Neural cell (in vitro differentiated cells): Measurements from ENCODE around the gene CCNB1IP1. TPM values are rescaled to one million over a fixed set of nuclear protein-coding genes. Genes with fewer than 3 reads are reported as not detected.

Experiments used
- H2AFZ ChIP-seq: fragments of 200-600, 300-800 bp; sonication (generic), shearing (Covaris generic); 2 replicates; pipeline ENCODE4 v1.6.0; 2014; ENCODE audit warnings: low read depth, mild to moderate bottlenecking, antibody characterized with exemption, low read length, moderate library complexity
- H3F3A ChIP-seq: fragments of 200-600 bp; shearing (Covaris generic); 2 replicates; pipeline ENCODE4 v1.6.1; 2016; ENCODE audit warnings: mild to moderate bottlenecking, moderate library complexity, mixed read lengths, antibody characterized with exemption, low read length; ENCODE audit not compliant: insufficient read depth, poor library complexity, severe bottlenecking
- H3K27ac ChIP-seq: fragments of 200-600, 300-800 bp; sonication (generic), shearing (Covaris generic); 2 replicates; pipeline ENCODE4 v1.5.1; 2014; ENCODE audit warnings: mild to moderate bottlenecking, low read length, moderate library complexity
- H3K27me3 ChIP-seq: fragments of 300-800, 200-600 bp; sonication (generic), shearing (Covaris generic); 2 replicates; pipeline ENCODE4 v1.6.0; 2014; ENCODE audit warnings: mild to moderate bottlenecking, low read depth, low read length, moderate library complexity; ENCODE audit not compliant: insufficient read depth
- H3K36me3 ChIP-seq: fragments of 300-800, 200-600 bp; sonication (generic), shearing (Covaris generic); 2 replicates; pipeline ENCODE4 v1.5.1; 2014; ENCODE audit warnings: mild to moderate bottlenecking, antibody characterized with exemption, low read length, moderate library complexity; ENCODE audit not compliant: insufficient read depth
- H3K4me2 ChIP-seq: fragments of 300-800, 200-600 bp; sonication (generic), shearing (Covaris generic); 2 replicates; pipeline ENCODE4 v1.6.0; 2014; ENCODE audit warnings: mild to moderate bottlenecking, low read length
- H3K4me3 ChIP-seq: fragments of 300-800, 200-600 bp; sonication (generic), shearing (Covaris generic); 2 replicates; pipeline ENCODE4 v1.5.1; 2014; ENCODE audit warnings: mild to moderate bottlenecking, low read length, moderate library complexity
- H3K79me2 ChIP-seq: fragments of 200-600 bp; shearing (Covaris generic); replicated peaks from 2 replicates; pipeline ENCODE4 v1.6.0; 2014; ENCODE audit warnings: mild to moderate bottlenecking, low read length, moderate library complexity; ENCODE audit not compliant: insufficient read depth
- H3K9ac ChIP-seq: fragments of 300-800, 200-600 bp; sonication (generic), shearing (Covaris generic); 2 replicates; pipeline ENCODE4 v1.6.1; 2016; ENCODE audit warnings: mild to moderate bottlenecking, low read length, mixed read lengths
- H3K9me2 ChIP-seq: fragments of 200-600 bp; shearing (Covaris generic); 2 replicates; pipeline ENCODE4 v1.6.1; 2016; ENCODE audit warnings: mild to moderate bottlenecking, low read length, mixed read lengths; ENCODE audit not compliant: insufficient read depth
- H3K9me3 ChIP-seq: fragments of 200-600, 300-800 bp; sonication (generic), shearing (Covaris generic); 2 replicates; pipeline ENCODE4 v1.6.1; 2016; ENCODE audit warnings: mild to moderate bottlenecking, mixed run types, low read length, moderate library complexity, mixed read lengths
- H4K20me1 ChIP-seq: fragments of 200-600 bp; shearing (Covaris generic); 2 replicates; pipeline ENCODE4 v1.6.1; 2016; ENCODE audit warnings: mild to moderate bottlenecking, mixed run types; ENCODE audit not compliant: insufficient read depth
- CTCF ChIP-seq: fragments of 450-650 bp; IDR thresholded peaks from 2 replicates; pipeline ENCODE4 v1.5.1; 2014; ENCODE audit warnings: antibody characterized with exemption, mild to moderate bottlenecking, moderate library complexity; ENCODE audit not compliant: poor library complexity, severe bottlenecking
- EP300 ChIP-seq: fragments of 450-650 bp; conservative IDR thresholded peaks from 2 replicates; pipeline ENCODE4 v1.6.1; 2014; ENCODE audit warnings: antibody characterized with exemption, mild to moderate bottlenecking, moderate library complexity; ENCODE audit not compliant: poor library complexity, severe bottlenecking
- EZH2 ChIP-seq: fragments of 200-600, 300-800 bp; shearing (Covaris generic), sonication (generic); IDR thresholded peaks from 2 replicates; pipeline ENCODE4 v1.6.1; 2014; ENCODE audit warnings: antibody characterized with exemption, low read length, borderline replicate concordance, mild to moderate bottlenecking; ENCODE audit not compliant: insufficient read depth, poor library complexity, severe bottlenecking
- MXI1 ChIP-seq: fragments of 450-650 bp; conservative IDR thresholded peaks from 2 replicates; pipeline ENCODE4 v1.6.1; 2014; ENCODE audit warnings: antibody characterized with exemption, mild to moderate bottlenecking; ENCODE audit not compliant: poor library complexity, severe bottlenecking
- POLR2AphosphoS5 ChIP-seq: IDR thresholded peaks from 2 replicates; pipeline ENCODE4 v1.6.1; 2012
- RAD21 ChIP-seq: fragments of 450-650 bp; conservative IDR thresholded peaks from 2 replicates; pipeline ENCODE4 v1.6.1; 2014; ENCODE audit warnings: antibody characterized with exemption, mild to moderate bottlenecking, moderate library complexity
- SMC3 ChIP-seq: fragments of 450-650 bp; conservative IDR thresholded peaks from 2 replicates; pipeline ENCODE4 v1.6.1; 2014; ENCODE audit warnings: antibody characterized with exemption, mild to moderate bottlenecking, moderate library complexity; ENCODE audit not compliant: poor library complexity
- TAF1 ChIP-seq: IDR thresholded peaks from 2 replicates; pipeline ENCODE4 v1.6.1; 2012; ENCODE audit warnings: low read depth
- polyA plus RNA-seq: library from polyadenylated mRNA; depleted of rRNA; stranded (reverse); fragments of >200 nt; gene quantifications from 2 replicates; pipeline ENCODE4 v1.2.3, GENCODE V29; 2014
- TF ChIP-seq, protein P1 (sequence below): IDR thresholded peaks from 2 replicates; pipeline ENCODE4 v1.6.1; 2012; ENCODE audit warnings: borderline replicate concordance

The CCNB1IP1 gene
- polyA plus RNA-seq, 1 donor from 2014 or later, result 67.2 TPM

- Histone ChIP-seq H4K20me1 (no peaks in the 10 kb centered on the region), H3F3A (peaks cover 2% of the 10 kb centered on the region), H3K9me3 (no peaks in the 10 kb centered on the region), H3K4me2 (no peak overlapping the region), H3K9ac (no peak overlapping the region), H3K79me2 (peaks cover 25% of the 10 kb centered on the region), H3K27me3 (no peaks in the 10 kb centered on the region), H3K4me3 (no peak overlapping the region), H3K9me2 (no peaks in the 10 kb centered on the region), H2AFZ (no peak overlapping the region), H3K27ac (no peak overlapping the region), H3K36me3 (no peaks in the 10 kb centered on the region)
- TF ChIP-seq CTCF (peak; percentile 86), POLR2AphosphoS5 (no peak), MXI1 (no peak), EZH2 (no peak), EP300 (no peak), RAD21 (peak; percentile 84), SMC3 (peak; percentile 89), TAF1 (no peak)
- TF ChIP-seq, protein P1, sequence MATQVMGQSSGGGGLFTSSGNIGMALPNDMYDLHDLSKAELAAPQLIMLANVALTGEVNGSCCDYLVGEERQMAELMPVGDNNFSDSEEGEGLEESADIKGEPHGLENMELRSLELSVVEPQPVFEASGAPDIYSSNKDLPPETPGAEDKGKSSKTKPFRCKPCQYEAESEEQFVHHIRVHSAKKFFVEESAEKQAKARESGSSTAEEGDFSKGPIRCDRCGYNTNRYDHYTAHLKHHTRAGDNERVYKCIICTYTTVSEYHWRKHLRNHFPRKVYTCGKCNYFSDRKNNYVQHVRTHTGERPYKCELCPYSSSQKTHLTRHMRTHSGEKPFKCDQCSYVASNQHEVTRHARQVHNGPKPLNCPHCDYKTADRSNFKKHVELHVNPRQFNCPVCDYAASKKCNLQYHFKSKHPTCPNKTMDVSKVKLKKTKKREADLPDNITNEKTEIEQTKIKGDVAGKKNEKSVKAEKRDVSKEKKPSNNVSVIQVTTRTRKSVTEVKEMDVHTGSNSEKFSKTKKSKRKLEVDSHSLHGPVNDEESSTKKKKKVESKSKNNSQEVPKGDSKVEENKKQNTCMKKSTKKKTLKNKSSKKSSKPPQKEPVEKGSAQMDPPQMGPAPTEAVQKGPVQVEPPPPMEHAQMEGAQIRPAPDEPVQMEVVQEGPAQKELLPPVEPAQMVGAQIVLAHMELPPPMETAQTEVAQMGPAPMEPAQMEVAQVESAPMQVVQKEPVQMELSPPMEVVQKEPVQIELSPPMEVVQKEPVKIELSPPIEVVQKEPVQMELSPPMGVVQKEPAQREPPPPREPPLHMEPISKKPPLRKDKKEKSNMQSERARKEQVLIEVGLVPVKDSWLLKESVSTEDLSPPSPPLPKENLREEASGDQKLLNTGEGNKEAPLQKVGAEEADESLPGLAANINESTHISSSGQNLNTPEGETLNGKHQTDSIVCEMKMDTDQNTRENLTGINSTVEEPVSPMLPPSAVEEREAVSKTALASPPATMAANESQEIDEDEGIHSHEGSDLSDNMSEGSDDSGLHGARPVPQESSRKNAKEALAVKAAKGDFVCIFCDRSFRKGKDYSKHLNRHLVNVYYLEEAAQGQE, result no peak
Observed at GRCh38 chr14:20327005-20327869, 5.8 kb downstream of the CCNB1IP1 start.

GRCh38 chr14:20317720-20318119, 15.4 kb downstream of the CCNB1IP1 start:
- no peak overlapping the region for H3K4me2 ChIP-seq
- H3K4me3 ChIP-seq, result no peak overlapping the region
- no peaks in the 10 kb centered on the region for H3F3A ChIP-seq
- H3K79me2 ChIP-seq, result no peaks in the 10 kb centered on the region
- H3K27ac ChIP-seq, result no peak overlapping the region
- H3K36me3 ChIP-seq, result no peaks in the 10 kb centered on the region
- no peaks in the 10 kb centered on the region for H3K27me3 ChIP-seq
- H3K9me3 ChIP-seq, result no peaks in the 10 kb centered on the region
- H2AFZ ChIP-seq, result no peak overlapping the region
- TF ChIP-seq EZH2, result no peak
- TF ChIP-seq, protein P1, result no peak
- no peak for TF ChIP-seq EP300
- no peak for TF ChIP-seq MXI1
- no peak for TF ChIP-seq TAF1
- TF ChIP-seq SMC3, result no peak
- no peak for TF ChIP-seq RAD21
- TF ChIP-seq POLR2AphosphoS5, result no peak
- no peak for TF ChIP-seq CTCF
- H3K9me2 ChIP-seq, result no peaks in the 10 kb centered on the region
- no peak overlapping the region for H3K9ac ChIP-seq
- H4K20me1 ChIP-seq, result no peaks in the 10 kb centered on the region
